Trophoblast cell (in vitro differentiated cells and primary cell): ENCODE results near the gene PPP2R3A.

ENCODE experiments used
- DNase-seq, 2 donors: peaks; one replicate each; pipeline ENCODE4 v3.0.0-alpha.2; 2016
- H2AFZ ChIP-seq: 2 replicates; pipeline ENCODE4 v1.6.1; 2013; ENCODE audit warnings: low read length, moderate library complexity, mild to moderate bottlenecking; ENCODE audit not compliant: insufficient read depth, poor library complexity
- H2AK5ac ChIP-seq: 2 replicates; pipeline ENCODE4 v1.6.1; 2013; ENCODE audit warnings: mild to moderate bottlenecking, low read length
- H2BK120ac ChIP-seq: 2 replicates; pipeline ENCODE4 v1.6.1; 2013; ENCODE audit warnings: low read length, mild to moderate bottlenecking, moderate library complexity; ENCODE audit not compliant: insufficient read depth, poor library complexity
- H2BK12ac ChIP-seq: 2 replicates; pipeline ENCODE4 v1.6.1; 2013; ENCODE audit warnings: mild to moderate bottlenecking, low read length, moderate library complexity
- H2BK5ac ChIP-seq: 2 replicates; pipeline ENCODE4 v1.6.1; 2013; ENCODE audit warnings: low read length, low read depth, moderate library complexity, mild to moderate bottlenecking; ENCODE audit not compliant: poor library complexity
- H3K14ac ChIP-seq: 2 replicates; pipeline ENCODE4 v1.6.1; 2013; ENCODE audit warnings: mild to moderate bottlenecking, low read length
- H3K18ac ChIP-seq: 2 replicates; pipeline ENCODE4 v1.6.1; 2013; ENCODE audit warnings: mild to moderate bottlenecking, low read length
- H3K23ac ChIP-seq: 2 replicates; pipeline ENCODE4 v1.6.1; 2013; ENCODE audit warnings: low read length
- H3K27ac ChIP-seq: 2 replicates; pipeline ENCODE4 v1.5.1; 2013; ENCODE audit warnings: low read depth, mild to moderate bottlenecking, inconsistent platforms, low read length, moderate library complexity
- H3K27me3 ChIP-seq: 2 replicates; pipeline ENCODE4 v1.6.1; 2013; ENCODE audit warnings: inconsistent platforms, mild to moderate bottlenecking, low read length, moderate library complexity; ENCODE audit not compliant: insufficient read depth
- H3K36me3 ChIP-seq, 2 experiments: 1 replicate in 1 of 2; 2 replicates in 1 of 2; pipeline ENCODE4 v1.6.1; 2013; ENCODE audit warnings: low read length in 2 of 2, mild to moderate bottlenecking in 2 of 2, moderate library complexity in 1 of 2; ENCODE audit not compliant: insufficient read depth in 2 of 2, control insufficient read depth in 1 of 2
- H3K4ac ChIP-seq: 2 replicates; pipeline ENCODE4 v1.6.1; 2013; ENCODE audit warnings: low read depth, mild to moderate bottlenecking, low read length, moderate library complexity
- H3K4me1 ChIP-seq, 2 experiments: 1 replicate in 1 of 2; 2 replicates in 1 of 2; pipeline ENCODE4 v1.6.1; 2013; ENCODE audit warnings: low read length in 2 of 2, mild to moderate bottlenecking in 2 of 2, moderate library complexity in 1 of 2; ENCODE audit not compliant: insufficient read depth in 2 of 2, control insufficient read depth in 1 of 2
- H3K4me2 ChIP-seq: 2 replicates; pipeline ENCODE4 v1.6.1; 2013; ENCODE audit warnings: inconsistent platforms, mild to moderate bottlenecking, low read length, moderate library complexity
- H3K4me3 ChIP-seq: 2 replicates; pipeline ENCODE4 v1.5.1; 2013; ENCODE audit warnings: mild to moderate bottlenecking, low read depth, low read length, inconsistent platforms
- H3K79me1 ChIP-seq: one replicate; pipeline ENCODE4 v1.6.1; 2013; ENCODE audit warnings: low read length
- H3K79me2 ChIP-seq: 2 replicates; pipeline ENCODE4 v1.6.1; 2013; ENCODE audit warnings: low read length, mild to moderate bottlenecking; ENCODE audit not compliant: control insufficient read depth, insufficient read depth, poor library complexity
- H3K9ac ChIP-seq: 2 replicates; pipeline ENCODE4 v1.6.1; 2013; ENCODE audit warnings: mild to moderate bottlenecking, low read length
- H3K9me3 ChIP-seq: 2 replicates; pipeline ENCODE4 v1.6.1; 2013; ENCODE audit warnings: low read depth, mild to moderate bottlenecking, control low read depth, inconsistent platforms, low read length; ENCODE audit not compliant: insufficient read depth
- H4K12ac ChIP-seq: 2 replicates; pipeline ENCODE4 v1.6.1; 2013; ENCODE audit warnings: low read depth, mild to moderate bottlenecking, low read length, moderate library complexity
- H4K8ac ChIP-seq: 2 replicates; pipeline ENCODE4 v1.6.1; 2013; ENCODE audit warnings: low read depth, mild to moderate bottlenecking, low read length, moderate library complexity
- H4K91ac ChIP-seq: one replicate; pipeline ENCODE4 v1.6.1; 2013; ENCODE audit warnings: low read depth, mild to moderate bottlenecking, low read length, moderate library complexity
- WGBS: extraction: QIAGEN DNeasy Blood & Tissue Kit; methylation state at CpG from one replicate; pipeline ENCODE4 v1.1.7; 2013; ENCODE audit warnings: missing lambda C conversion rate; ENCODE audit not compliant: insufficient read length, insufficient coverage; ENCODE audit errors: extremely low coverage; 5-methylcytosine and 5-hydroxymethylcytosine counted together

The PPP2R3A gene

GRCh38 chr3:135982404-135982761 is 16.9 kb downstream of the PPP2R3A start:
- no peak overlapping the region for H2BK12ac ChIP-seq
- H2AK5ac ChIP-seq, result no peak overlapping the region
- H2BK5ac ChIP-seq, result no peak overlapping the region
- H3K9ac ChIP-seq, result no peak overlapping the region
- DNase-seq, result no peak
- H3K36me3 ChIP-seq, result no peaks in the 10 kb centered on the region
- H3K14ac ChIP-seq, result no peak overlapping the region
- no peaks in the 10 kb centered on the region for H3K27me3 ChIP-seq
- H3K79me1 ChIP-seq, result no peaks in the 10 kb centered on the region
- no peak overlapping the region for H4K8ac ChIP-seq
- no peak overlapping the region for H2BK120ac ChIP-seq
- no peaks in the 10 kb centered on the region for H3K79me2 ChIP-seq
- H3K18ac ChIP-seq, result no peak overlapping the region
- H3K4me1 ChIP-seq, result no peaks in the 10 kb centered on the region
- H4K12ac ChIP-seq, result no peak overlapping the region
- no peak overlapping the region for H3K4me3 ChIP-seq
- H4K91ac ChIP-seq, result no peak overlapping the region
- no peak overlapping the region for H3K4me2 ChIP-seq
- WGBS, result no CpG with 5 or more reads among the region's 1 CpG
- no peak overlapping the region for H3K23ac ChIP-seq
- no peaks in the 10 kb centered on the region for H3K9me3 ChIP-seq
- no peak overlapping the region for H3K4ac ChIP-seq
- H2AFZ ChIP-seq, result no peak overlapping the region
- no peak overlapping the region for H3K27ac ChIP-seq

GRCh38 chr3:135982922-135983581 is 17.5 kb downstream of the PPP2R3A start:
- Histone ChIP-seq H2BK12ac (no peak overlapping the region), H3K36me3 (no peaks in the 10 kb centered on the region), H3K4me1 (no peaks in the 10 kb centered on the region), H2BK120ac (no peak overlapping the region), H3K4ac (no peak overlapping the region), H3K9me3 (no peaks in the 10 kb centered on the region), H3K27ac (no peak overlapping the region), H3K23ac (no peak overlapping the region), H3K4me2 (no peak overlapping the region), H2BK5ac (no peak overlapping the region), H3K14ac (no peak overlapping the region), H3K9ac (no peak overlapping the region), H4K91ac (no peak overlapping the region), H3K4me3 (no peak overlapping the region), H4K12ac (no peak overlapping the region), H2AFZ (no peak overlapping the region), H4K8ac (no peak overlapping the region), H3K27me3 (no peaks in the 10 kb centered on the region), H3K79me1 (no peaks in the 10 kb centered on the region), H2AK5ac (no peak overlapping the region), H3K79me2 (no peaks in the 10 kb centered on the region), H3K18ac (no peak overlapping the region)
- no peak for DNase-seq
- WGBS, result no CpG with 5 or more reads among the region's 5 CpGs

DNA sequence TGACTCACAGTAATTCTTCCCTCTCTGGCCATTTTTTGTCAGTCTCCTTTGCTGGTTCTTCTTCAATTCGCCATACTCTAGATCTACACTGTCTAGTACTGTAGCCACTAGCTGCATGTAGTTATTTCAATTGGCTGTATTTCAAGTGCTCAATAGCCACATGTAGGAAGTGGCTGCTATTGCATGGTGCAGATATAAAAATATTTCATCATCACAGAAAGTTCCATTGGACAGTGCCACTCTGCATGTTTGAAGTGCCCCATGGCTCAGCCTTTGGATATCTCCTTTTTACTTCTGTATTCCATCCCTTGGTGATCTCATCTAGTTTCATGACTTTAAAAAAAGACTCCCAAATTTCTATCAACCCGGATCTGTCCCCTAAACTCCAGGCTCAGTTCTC is 22.1 kb downstream of the PPP2R3A start:
- H3K27ac ChIP-seq, result no peak overlapping the region
- H3K9me3 ChIP-seq, result no peaks in the 10 kb centered on the region
- H2BK5ac ChIP-seq, result no peak overlapping the region
- no peak overlapping the region for H3K4ac ChIP-seq
- H3K4me1 ChIP-seq, result peaks cover 4 to 5% of the 10 kb centered on the region in 2 experiments
- no peak overlapping the region for H4K8ac ChIP-seq
- no peak overlapping the region for H4K91ac ChIP-seq
- no peaks in the 10 kb centered on the region for H3K27me3 ChIP-seq
- no peak overlapping the region for H3K18ac ChIP-seq
- no CpG with 5 or more reads among the region's 2 CpGs for WGBS
- H3K4me2 ChIP-seq, result no peak overlapping the region
- no peak overlapping the region for H2AK5ac ChIP-seq
- H3K23ac ChIP-seq, result no peak overlapping the region
- H3K9ac ChIP-seq, result no peak overlapping the region
- H2AFZ ChIP-seq, result no peak overlapping the region
- no peaks in the 10 kb centered on the region for H3K79me1 ChIP-seq
- no peak overlapping the region for H2BK12ac ChIP-seq
- H3K36me3 ChIP-seq, result no peaks in the 10 kb centered on the region
- H3K14ac ChIP-seq, result no peak overlapping the region
- H2BK120ac ChIP-seq, result no peak overlapping the region
- H3K4me3 ChIP-seq, result no peak overlapping the region
- no peaks in the 10 kb centered on the region for H3K79me2 ChIP-seq
- DNase-seq, result no peak
- no peak overlapping the region for H4K12ac ChIP-seq

DNA sequence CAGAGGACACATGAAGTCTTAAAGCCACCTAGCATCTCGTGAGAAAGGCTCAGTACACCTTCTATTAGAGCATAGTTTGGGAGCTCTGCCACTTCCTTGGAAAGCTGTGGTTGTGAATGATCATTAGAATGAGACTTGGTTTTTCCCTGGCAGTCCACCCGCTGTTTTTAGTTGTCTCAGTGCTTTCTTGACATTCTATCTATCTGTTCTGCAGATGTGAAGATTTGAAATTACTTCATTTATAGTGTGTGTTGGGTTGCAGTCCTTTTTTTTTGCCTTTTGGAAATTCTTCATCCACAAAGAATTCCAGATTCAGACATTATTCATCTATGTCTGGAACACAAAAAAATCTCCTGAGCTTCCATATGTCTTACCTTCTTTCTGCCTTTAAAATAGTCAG is 23.7 kb downstream of the PPP2R3A start:
- no peak overlapping the region for H3K4ac ChIP-seq
- no peak overlapping the region for H4K12ac ChIP-seq
- H2AFZ ChIP-seq, result no peak overlapping the region
- H3K27ac ChIP-seq, result no peak overlapping the region
- no peak overlapping the region for H3K4me3 ChIP-seq
- H3K23ac ChIP-seq, result no peak overlapping the region
- no peaks in the 10 kb centered on the region for H3K9me3 ChIP-seq
- H2AK5ac ChIP-seq, result no peak overlapping the region
- H3K27me3 ChIP-seq, result no peaks in the 10 kb centered on the region
- no peak overlapping the region for H4K91ac ChIP-seq
- H4K8ac ChIP-seq, result no peak overlapping the region
- H2BK12ac ChIP-seq, result no peak overlapping the region
- no peak overlapping the region for H3K14ac ChIP-seq
- no peak overlapping the region for H3K4me2 ChIP-seq
- no peak overlapping the region for H2BK120ac ChIP-seq
- no peaks in the 10 kb centered on the region for H3K79me2 ChIP-seq
- H3K79me1 ChIP-seq, result no peaks in the 10 kb centered on the region
- H3K18ac ChIP-seq, result no peak overlapping the region
- peaks cover 5 to 6% of the 10 kb centered on the region in 2 experiments for H3K4me1 ChIP-seq
- no peak overlapping the region for H2BK5ac ChIP-seq
- no CpG with 5 or more reads among the region's 2 CpGs for WGBS
- DNase-seq, result no peak
- H3K36me3 ChIP-seq, result no peaks in the 10 kb centered on the region
- no peak overlapping the region for H3K9ac ChIP-seq
